GM12865 (cell line): Measurements from ENCODE around the gene TP73.

Source experiments
- DNase-seq: peaks from one replicate; pipeline ENCODE4 v3.0.0; 2010; ENCODE audit warnings: low read depth
- H3K4me3 ChIP-seq: 2 replicates; pipeline ENCODE4 v1.5.1; 2011; ENCODE audit warnings: mild to moderate bottlenecking, low read depth, low read length, control low read depth
- TF ChIP-seq, protein P1 (sequence below): IDR thresholded peaks from 2 replicates; pipeline ENCODE4 v1.5.1; 2011; ENCODE audit warnings: low read length, control low read depth, low read depth, inconsistent platforms; ENCODE audit not compliant: insufficient read depth; ENCODE audit errors: missing control alignments

The TP73 gene

GRCh38 chr1:3606779-3607702, 45.3 kb upstream of the TP73 start:
- TF ChIP-seq, protein P1, sequence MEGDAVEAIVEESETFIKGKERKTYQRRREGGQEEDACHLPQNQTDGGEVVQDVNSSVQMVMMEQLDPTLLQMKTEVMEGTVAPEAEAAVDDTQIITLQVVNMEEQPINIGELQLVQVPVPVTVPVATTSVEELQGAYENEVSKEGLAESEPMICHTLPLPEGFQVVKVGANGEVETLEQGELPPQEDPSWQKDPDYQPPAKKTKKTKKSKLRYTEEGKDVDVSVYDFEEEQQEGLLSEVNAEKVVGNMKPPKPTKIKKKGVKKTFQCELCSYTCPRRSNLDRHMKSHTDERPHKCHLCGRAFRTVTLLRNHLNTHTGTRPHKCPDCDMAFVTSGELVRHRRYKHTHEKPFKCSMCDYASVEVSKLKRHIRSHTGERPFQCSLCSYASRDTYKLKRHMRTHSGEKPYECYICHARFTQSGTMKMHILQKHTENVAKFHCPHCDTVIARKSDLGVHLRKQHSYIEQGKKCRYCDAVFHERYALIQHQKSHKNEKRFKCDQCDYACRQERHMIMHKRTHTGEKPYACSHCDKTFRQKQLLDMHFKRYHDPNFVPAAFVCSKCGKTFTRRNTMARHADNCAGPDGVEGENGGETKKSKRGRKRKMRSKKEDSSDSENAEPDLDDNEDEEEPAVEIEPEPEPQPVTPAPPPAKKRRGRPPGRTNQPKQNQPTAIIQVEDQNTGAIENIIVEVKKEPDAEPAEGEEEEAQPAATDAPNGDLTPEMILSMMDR, result no peak
- no peak for DNase-seq
- no peak overlapping the region for H3K4me3 ChIP-seq

DNA sequence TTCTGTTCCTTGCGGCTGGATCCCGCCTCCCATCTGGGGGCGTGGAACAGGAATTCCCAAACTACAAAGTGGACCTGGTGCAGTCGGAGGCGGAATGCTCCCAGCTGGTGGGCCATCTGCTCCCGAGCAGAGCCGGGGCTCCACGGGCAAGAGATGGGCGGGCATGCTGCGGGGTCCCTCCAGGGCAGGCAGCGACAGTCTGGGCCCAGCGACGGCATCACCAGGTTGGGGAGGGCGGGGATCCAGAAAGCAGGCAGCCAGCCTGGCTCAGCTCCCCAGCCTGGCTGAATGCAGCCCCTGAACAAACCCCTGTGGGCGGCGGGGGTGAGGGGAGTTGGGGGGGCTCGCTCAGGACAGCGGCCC, 44.6 kb upstream of the TP73 start:
- DNase-seq, result no peak
- no peak overlapping the region for H3K4me3 ChIP-seq
- TF ChIP-seq, protein P1, result no peak

- no peak for DNase-seq
- TF ChIP-seq, protein P1, result no peak
- no peak overlapping the region for H3K4me3 ChIP-seq
Observed at GRCh38 chr1:3608154-3608553, 44.2 kb upstream of the TP73 start.

- no peak overlapping the region for H3K4me3 ChIP-seq
- TF ChIP-seq, protein P1, result no peak
- no peak for DNase-seq
Observed at GRCh38 chr1:3609016-3609768, 43.1 kb upstream of the TP73 start.

DNA sequence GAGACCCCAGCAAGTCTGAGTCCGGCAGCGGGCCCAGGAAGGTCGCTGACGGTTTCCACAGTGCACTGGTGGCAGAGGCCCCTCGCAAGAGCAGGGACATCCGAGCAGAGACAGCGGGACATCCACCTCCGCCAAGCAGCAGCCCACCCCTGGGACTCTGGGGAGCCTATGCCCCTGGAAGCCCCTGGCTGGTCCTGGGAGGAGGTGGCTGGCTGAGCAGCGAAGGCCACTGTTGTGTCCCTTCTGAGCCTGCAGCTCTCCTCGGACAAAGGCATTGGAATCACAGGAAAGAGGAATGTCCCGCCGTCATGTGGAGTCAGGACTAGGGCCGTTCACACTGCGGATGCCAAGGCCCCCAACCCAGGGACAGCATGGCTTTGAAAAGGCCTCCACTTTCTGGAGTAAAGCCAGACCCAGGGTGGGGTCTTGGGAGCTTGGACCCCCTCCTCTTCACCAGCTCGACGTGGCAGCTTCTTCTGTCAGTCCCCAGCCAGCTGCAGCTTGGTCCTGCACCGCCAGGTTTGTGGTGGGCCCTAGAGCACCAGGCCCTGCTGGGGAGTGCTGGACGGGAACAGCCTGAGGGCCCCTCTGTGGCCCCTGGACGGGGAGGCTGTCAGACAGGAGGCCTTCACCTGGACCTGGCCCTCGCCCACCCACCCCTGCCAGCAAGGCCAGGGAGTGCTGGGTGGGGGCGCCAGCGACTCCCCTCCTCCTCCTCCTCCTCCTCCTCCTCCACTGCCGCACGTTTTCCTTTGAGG, 42.4 kb upstream of the TP73 start:
- H3K4me3 ChIP-seq, result no peak overlapping the region
- DNase-seq, result no peak
- TF ChIP-seq, protein P1, result no peak

GRCh38 chr1:3610527-3611169, 41.7 kb upstream of the TP73 start:
- H3K4me3 ChIP-seq, result no peak overlapping the region
- TF ChIP-seq, protein P1, result no peak
- no peak for DNase-seq
